HG03025 (cell line): ENCODE measurements around the gene MAPK12.

Experiments
- ATAC-seq: cut with Tn5 transposase; IDR thresholded peaks from one replicate; pipeline ENCODE4 v1.9.1; 2021; ENCODE audit warnings: mild to moderate bottlenecking, moderate library complexity; ENCODE audit not compliant: unreplicated experiment, low FRiP score

Gene MAPK12

GRCh38 chr22:50299785-50300619 is 38.5 kb upstream of the MAPK12 start:
- no peak for ATAC-seq

DNA sequence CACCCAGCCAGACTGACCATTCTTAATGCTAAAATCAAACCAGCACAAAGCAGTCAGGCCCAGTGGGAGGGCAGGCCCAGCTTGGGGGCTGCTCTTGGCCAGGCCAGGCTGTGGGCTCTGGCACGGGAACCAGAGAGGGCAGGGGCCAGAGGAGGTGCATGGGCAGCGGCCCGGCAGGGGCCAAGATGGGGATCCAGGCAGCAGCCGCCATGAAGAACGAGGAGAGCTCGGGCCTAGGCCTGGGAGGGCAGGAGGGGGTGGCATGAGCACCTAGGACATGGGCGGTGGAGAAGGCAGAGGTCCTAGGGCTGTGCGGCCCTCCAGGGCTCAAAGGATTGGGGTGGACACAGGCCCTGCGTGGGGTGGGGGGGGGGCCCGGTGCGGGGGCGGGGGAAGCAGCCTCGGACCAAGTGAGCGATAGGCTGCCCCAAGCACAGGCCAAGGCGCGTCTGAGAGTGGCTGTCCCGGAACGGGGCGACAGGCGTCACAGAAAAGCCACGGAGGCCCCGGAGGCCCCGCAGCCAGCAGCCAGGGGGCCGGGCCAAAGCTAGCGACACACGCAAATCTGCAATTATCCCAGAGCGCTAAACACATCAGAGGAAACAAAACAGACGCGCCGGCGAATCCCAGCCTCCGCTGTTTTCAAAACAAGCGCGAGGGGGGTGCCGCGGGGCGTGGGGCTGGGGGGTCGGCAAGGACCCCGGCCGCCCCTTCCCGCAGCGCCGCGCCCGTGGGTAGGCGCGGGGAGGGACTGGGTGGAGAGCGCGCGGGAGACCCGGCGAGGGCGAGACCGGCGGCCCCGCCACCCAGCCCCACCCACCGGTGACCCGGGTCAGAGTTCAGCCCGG is 37.7 kb upstream of the MAPK12 start:
- ATAC-seq: no peak

GRCh38 chr22:50298266-50298637 is 36.8 kb upstream of the MAPK12 start:
- ATAC-seq: no peak

DNA sequence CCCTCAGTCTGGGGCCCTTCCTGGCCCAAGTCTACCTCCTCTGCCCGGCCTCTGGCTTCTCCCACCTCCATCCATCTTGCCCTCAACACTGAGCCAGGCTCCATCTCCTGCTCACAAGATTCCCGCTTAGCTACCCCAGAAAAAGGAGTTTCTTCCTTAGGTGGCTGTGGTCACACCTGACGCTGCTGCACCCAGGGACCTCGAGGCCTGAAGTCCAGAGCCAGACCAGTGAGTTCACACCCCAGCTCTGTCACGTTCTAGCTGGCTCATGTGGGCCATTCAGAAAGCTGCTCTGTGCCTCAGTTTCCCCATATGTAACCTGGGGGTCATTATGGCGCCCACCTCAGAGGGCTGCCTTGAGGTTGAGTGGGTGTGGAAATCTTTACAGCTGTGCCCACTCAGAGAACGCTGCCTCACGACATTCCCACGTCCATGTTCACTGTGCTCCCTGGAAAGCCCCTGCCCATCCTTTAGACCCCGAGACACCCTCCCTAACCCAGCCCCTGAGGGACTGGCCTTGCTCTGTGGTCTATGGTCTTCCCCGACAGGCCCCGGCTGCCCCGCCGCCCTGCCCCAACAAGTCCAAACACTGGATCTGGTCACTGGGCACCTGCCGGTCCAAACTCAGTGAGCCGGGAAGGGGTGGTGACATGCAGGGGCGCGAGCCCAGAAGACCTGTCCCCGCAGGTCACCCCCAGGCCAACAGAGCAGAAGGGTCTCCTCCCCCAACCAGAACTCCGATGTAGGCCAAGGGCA is 36.2 kb upstream of the MAPK12 start:
- ATAC-seq: no peak

DNA sequence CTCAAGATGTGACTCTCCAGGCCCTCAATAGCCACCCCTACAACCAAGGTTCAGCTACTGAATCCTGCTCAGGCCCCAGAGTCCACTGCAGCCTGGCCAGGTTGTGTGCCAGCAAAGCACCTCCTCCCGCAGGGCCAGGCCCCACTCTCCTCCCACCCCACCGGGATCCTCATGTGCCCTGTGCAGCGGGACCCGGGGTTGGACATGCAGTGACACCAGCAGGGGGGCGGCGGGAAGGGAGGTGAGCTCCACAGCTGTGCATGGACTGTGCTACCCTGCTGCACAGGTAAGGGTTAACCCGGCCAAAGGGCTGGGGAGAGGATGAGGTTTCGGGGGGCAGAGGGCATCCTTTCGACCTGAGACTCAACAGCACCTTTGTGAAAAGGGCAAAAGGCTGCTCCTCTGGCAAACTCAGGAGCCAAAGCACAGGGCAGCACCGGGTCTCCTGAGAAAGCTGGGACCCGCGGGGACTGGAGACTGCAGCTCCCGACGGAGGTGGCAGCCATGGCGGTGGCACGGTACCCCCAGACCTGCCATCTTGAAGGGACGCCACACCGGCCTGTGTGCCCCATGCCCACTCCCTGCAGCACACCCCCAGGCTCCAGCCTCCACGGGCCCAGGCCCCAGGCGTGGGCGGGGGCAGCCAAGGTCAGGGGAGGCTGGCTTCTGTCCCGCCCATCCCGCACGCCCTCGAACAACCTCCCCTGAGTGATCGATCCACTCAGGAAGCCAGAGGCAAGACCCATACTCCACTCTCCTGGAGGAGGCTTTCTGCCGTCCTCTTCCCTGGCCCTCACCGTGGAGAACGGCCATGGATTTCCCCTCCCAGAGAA is 35.4 kb upstream of the MAPK12 start:
- ATAC-seq: no peak

DNA sequence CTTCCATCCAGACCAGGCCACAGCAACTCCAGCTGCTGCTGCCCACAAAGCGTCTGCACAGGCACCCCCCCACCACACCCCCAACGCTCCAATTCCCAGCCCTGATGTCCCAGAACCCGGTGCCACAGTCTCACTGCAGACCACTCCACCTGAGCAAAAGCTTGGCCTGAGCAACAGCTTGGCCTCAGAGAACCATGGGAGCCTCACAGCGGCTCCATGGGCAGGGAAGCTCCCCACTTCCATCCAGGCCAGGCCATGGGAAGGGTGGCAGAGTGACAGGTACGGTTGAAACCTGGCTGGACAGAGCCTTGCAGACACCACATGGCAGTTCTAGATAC is 32.8 kb upstream of the MAPK12 start:
- ATAC-seq: no peak

GRCh38 chr22:50293441-50294318 is 32.2 kb upstream of the MAPK12 start:
- no peak for ATAC-seq

GRCh38 chr22:50292643-50293440 is 31.4 kb upstream of the MAPK12 start:
- no peak for ATAC-seq

GRCh38 chr22:50289942-50290630 is 28.6 kb upstream of the MAPK12 start:
- ATAC-seq: no peak

- no peak for ATAC-seq
Observed at GRCh38 chr22:50289151-50289941, 27.9 kb upstream of the MAPK12 start.

DNA sequence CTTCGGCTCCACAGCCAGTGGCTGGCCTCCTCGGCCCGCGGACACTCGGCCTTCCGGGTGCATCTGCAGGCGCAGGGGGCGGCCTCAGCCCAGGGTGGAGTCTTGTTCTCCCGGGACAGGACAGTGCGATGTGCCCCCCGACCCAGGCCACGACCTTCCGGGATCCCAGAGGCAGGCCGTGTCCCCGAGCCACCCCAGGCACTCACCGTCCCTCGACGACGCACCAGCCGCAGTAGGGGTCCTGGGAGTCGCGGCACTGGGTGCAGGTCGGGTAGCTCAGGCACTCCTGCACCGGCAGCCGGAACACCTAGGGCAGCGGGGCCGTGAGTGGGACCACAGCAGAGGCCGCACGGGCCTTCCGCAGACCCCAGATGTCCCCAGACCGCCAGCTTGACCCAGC is 26.2 kb upstream of the MAPK12 start:
- no peak for ATAC-seq

DNA sequence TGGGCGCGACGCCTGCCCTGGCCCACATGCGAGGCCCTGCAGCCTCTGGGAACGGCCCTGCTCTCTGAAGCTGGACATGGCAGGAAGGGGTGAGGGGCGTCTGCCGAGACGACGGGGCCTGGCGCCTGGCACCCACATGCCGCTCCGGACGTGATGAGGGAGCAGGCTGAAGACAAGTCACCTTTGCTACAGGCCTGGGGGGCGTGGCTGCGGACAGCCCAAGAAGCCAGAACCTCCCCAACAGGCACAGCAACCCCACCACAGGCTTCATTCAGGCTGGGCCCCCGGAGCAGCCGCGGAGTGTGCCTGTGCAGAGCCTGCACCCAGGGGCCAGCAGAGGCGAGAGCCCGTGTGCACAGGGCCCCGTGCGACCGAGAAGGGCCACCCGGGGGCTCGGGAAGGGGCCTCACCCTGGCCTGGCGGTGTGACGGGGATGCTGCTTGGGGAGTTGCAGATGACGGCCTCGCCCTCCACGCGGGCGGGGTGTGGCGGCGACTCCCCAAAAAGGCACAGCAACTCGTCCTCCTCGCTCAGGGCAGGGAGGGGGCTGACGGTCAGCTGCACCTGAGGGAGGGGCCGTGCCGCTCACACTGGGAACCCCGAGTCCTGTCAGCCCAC is 25.3 kb upstream of the MAPK12 start:
- ATAC-seq: no peak

- ATAC-seq: no peak
Observed at GRCh38 chr22:50286275-50286674, 24.8 kb upstream of the MAPK12 start.

DNA sequence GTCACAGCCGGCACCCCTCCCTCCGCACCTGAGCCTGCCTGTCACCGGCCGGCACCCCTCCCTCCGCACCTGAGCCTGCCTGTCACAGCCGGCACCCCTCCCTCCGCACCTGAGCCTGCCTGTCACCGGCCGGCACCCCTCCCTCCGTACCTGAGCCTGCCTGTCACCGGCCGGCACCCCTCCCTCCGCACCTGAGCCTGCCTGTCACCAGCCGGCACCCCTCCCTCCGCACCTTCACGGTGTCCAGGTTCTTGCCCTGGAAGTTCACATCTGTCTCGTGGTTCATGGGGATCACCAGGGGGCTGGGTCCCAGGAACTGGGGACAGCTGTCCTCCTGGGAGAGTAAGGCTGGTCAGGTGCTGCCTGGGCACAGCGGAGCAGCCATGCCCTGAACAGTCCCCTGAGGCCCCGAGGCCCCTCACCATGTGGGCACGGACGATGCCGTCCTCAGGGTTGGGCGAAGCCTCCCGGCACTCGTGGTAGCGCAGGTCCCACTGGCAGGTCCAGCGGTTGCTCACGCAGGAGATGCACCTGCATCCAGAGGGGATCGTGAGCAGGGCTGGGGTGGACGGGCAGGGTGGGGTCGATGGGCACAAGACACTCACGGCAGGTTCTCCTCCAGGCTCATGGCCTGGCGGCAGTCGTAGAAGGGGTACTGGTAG is 24.2 kb upstream of the MAPK12 start:
- ATAC-seq: no peak

DNA sequence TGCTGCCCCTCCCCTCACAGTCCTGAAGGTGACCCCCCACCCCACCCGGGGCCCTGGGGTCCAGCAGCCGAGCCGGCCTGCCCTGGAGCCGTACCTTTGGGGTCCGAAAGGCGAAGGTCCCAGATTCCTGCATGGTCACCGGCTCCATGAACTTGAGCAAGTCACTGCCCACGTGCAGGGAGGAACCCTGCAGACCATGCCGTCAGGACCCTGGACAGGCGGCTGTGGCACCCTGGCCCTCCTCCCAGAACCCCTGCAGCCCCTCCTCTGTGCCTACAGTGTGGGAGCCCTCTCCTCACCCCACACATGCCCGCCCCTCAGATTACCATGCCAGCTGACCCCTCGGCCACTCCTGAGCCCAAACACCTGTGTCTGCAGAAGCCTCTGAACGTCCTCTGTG is 23.0 kb upstream of the MAPK12 start:
- no peak for ATAC-seq

- no peak for ATAC-seq
Observed at GRCh38 chr22:50283821-50284220, 22.3 kb upstream of the MAPK12 start.
